ENCODE data around the gene TMEM212. TPM values are rescaled to one million over a fixed set of nuclear protein-coding genes. Genes with fewer than 3 reads are reported as not detected.
A peak's percentile ranks its signal among the peaks of the same experiment; 100 is the strongest.

TMEM212 gene
- polyA plus RNA-seq, 2 of the 4 experiments (the other 2 are of a cell fraction) = not detected

DNA sequence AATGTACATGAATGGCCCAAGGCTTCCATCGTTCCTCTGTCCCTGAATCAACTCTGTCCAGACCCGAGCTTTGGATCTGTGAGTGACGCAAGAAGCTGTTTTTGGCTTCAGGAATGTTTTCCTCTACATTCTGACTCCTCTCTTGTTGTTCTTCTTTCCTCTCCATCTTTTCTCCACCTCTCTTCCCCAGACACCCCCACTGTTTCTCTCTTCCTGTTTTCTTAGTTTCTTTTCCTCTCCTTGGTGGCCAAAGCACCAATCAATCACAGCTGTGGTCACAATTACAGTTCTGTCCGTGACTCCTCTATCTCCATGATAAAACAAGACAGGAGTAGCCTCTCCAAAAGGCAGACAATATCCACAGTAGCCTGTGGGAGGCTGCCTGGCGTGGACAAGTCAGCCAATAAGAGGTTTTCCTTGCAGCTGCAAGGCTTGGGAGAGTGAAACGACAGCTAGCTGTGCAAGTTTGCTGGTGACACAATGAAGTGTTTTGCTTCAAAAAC lies 4.9 kb upstream of the TMEM212 start:
- peak in 1 of 2 experiments; percentile 62 for DNase-seq (ENCODE audit: low read depth in 1 of 2, low spot score in 1 of 2)
- POLR2A ChIA-PET = interaction anchor here (1.0 kb wide), 1 partner anchor 46 kb away, joined by 3 read pairs; no protein-coding TSS in a partner anchor
- no peak for FAIRE-seq

DNA sequence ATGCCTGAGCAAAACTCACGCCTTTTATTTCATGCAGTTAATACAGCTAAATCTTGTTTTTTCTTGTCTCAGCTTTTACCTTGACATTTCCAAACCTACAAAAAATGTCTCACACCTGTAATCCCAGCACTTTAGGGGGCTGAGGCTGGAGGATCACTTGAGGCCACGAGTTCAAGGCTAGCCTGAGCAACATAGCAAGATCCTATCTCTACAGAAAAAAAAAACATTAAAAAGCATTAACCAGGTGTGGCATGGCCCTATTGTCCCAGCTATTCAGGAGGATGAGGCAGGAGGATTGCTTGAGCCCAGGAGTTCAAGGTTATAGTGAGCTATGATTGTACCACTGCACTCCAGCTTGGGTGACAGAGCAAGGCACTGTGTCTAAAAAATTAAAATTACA lies 3.9 kb upstream of the TMEM212 start:
- CTCF ChIA-PET = interaction anchor here (1.4 to 2.2 kb wide), 3 partner anchors 9 to 192 kb away, joined by 3 to 10 read pairs (median 4); no protein-coding TSS in a partner anchor
- FAIRE-seq (no peak), ATAC-seq (no peak), DNase-seq (ENCODE audit: low read depth in 1 of 2, low spot score in 1 of 2) (no peak)
- 88% methylated on average over 2 of the region's 2 CpGs for WGBS (ENCODE audit: missing lambda C conversion rate)
- Histone ChIP-seq H3K9me3 (no peaks in the 10 kb centered on the region), H3K27ac (peak overlapping the region in 1 of 2 experiments; percentile 73; a peak in 2 of 6 replicates), H3K4me1 (peaks cover 43% of the 10 kb centered on the region), H3K4me3 (no peak overlapping the region), H3K4me2 (no peak overlapping the region; the same call in 2 of the 3 replicates)
- TF ChIP-seq MAZ (IDR thresholded peaks at IDR 0.05; ENCODE audit: borderline replicate concordance, low read depth, low read length) (no peak), POLR2A (IDR thresholded peaks at IDR 0.05; ENCODE audit: low read length) (no peak), HOXA7 (CRISPR knock-in tag; IDR thresholded peaks at IDR 0.05) (no peak), SMC3 (IDR thresholded peaks at IDR 0.05) (no peak), FOSB (CRISPR knock-in tag; IDR thresholded peaks at IDR 0.05) (no peak), NFE2L2 (conservative IDR thresholded peaks at IDR 0.05; ENCODE audit: low read length) (no peak)
- TF ChIP-seq, protein P1, sequence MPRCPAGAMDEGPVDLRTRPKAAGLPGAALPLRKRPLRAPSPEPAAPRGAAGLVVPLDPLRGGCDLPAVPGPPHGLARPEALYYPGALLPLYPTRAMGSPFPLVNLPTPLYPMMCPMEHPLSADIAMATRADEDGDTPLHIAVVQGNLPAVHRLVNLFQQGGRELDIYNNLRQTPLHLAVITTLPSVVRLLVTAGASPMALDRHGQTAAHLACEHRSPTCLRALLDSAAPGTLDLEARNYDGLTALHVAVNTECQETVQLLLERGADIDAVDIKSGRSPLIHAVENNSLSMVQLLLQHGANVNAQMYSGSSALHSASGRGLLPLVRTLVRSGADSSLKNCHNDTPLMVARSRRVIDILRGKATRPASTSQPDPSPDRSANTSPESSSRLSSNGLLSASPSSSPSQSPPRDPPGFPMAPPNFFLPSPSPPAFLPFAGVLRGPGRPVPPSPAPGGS (IDR thresholded peaks at IDR 0.05) = no peak
- POLR2A ChIA-PET = no interaction called here

More for the DNA sequence above, 4.9 kb upstream of the TMEM212 start:
- H3K27ac ChIP-seq = peak overlapping the region; percentile 61 to 73
- H3K4me1 ChIP-seq = peaks cover 53% of the 10 kb centered on the region
- CTCF ChIA-PET = interaction anchor here (0.9 to 2.2 kb wide), 4 partner anchors 8 to 475 kb away, joined by 3 to 10 read pairs (median 4); no protein-coding TSS in a partner anchor
- peak; percentile 71 to 88 for ATAC-seq
- peak overlapping the region; percentile 76 for H3K4me2 ChIP-seq
- WGBS (ENCODE audit: missing lambda C conversion rate) = 11% methylated on average over 6 of the region's 6 CpGs
- H3K4me3 ChIP-seq = no peak overlapping the region
- H3K9me3 ChIP-seq = no peaks in the 10 kb centered on the region
- TF ChIP-seq JUN (IDR thresholded peaks at IDR 0.05) (no peak), RAD21 (conservative IDR thresholded peaks at IDR 0.05 in 1 of 2, IDR thresholded peaks at IDR 0.05 in 1 of 2) (0 out of 5 replicates have a peak, but pooled peaks of 1 of the 2 experiments have one; percentile 10)

DNA sequence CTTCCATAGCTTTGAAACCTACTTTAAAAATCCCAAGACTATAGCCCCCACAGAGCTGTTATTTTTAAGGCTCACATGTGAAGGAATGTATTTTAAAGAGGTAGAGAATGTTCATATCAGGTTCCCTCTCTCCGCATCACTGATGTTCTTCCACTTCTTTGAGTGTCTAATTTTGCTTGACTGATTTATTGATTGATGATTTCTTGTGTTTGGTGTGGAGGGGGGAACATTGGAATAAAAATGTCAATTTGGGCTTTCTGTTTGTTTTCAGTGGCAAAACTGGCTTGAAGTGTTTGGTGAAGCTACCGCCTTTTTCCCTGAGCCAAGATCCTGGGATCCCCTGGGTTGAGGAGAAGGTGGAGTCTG lies 2.7 kb upstream of the TMEM212 start:
- H3K4me1 ChIP-seq = peaks cover 42% of the 10 kb centered on the region
- no peak overlapping the region for H3K4me3 ChIP-seq
- CTCF ChIA-PET = interaction anchor here (0.9 to 1.2 kb wide), 2 partner anchors 179 to 205 kb away, joined by 3 read pairs; no protein-coding TSS in a partner anchor
- DNase-seq (ENCODE audit: low read depth in 1 of 2, low spot score in 1 of 2) = no peak
- TF ChIP-seq NPAS2 (CRISPR knock-in tag; IDR thresholded peaks at IDR 0.05; ENCODE audit: borderline replicate concordance) (no peak), NR3C1 (IDR thresholded peaks at IDR 0.05) (no peak), HDAC2 (IDR thresholded peaks at IDR 0.05) (no peak), MAFK (IDR thresholded peaks at IDR 0.05; ENCODE audit: partially characterized antibody) (no peak), ZSCAN20 (CRISPR knock-in tag; IDR thresholded peaks at IDR 0.05) (no peak), CHD2 (IDR thresholded peaks at IDR 0.05; ENCODE audit: low read length, partially characterized antibody) (no peak), RFX5 (IDR thresholded peaks at IDR 0.05) (no peak)
- POLR2A ChIA-PET = no interaction called here
- no peak for FAIRE-seq
- H3K27ac ChIP-seq = peak overlapping the region; percentile 42 to 77; a peak in 5 of 6 replicates
- H3K4me2 ChIP-seq = peak overlapping the region; percentile 16; the same call in 2 of the 3 replicates
- ATAC-seq = no peak
- WGBS (ENCODE audit: missing lambda C conversion rate) = 95% methylated on average over 2 of the region's 2 CpGs
- no peaks in the 10 kb centered on the region for H3K9me3 ChIP-seq

DNA sequence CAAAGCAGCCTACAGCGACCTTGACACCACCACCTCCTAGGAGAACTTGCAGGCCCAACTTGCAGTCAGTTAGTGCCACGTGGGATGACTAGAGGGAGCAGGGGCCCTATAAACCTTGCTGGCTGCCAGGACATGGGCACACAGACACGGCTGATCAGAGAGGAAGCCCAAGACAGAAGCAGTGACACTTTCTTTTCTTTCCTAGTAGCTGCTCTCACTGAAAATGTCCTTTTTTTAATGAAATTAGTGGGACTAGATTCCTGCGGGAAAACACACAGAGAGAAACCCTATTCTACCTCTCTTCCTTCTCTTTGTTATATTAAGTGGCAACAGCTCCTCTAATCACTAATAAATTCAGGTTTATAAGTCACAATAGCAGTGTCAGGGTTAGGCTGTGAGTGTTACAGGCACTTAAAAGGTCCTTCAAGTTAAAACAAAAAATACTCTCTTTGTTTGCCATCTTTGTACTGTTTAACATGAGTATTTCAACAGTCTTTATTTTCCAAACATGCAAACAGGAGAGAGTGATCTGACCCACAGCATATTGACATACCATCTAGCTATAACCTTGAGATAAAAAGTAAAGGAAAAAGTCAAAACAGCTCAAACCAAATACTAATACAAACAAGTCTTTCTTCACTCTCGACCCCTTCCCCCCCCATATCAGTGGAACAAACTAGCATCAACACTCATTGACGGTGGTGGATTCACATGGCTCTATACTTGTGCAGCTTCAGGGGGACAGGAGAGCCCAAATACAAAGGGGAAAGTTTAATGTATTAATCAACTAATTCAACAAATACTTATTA lies 2.1 kb upstream of the TMEM212 start:
- peak overlapping the region; percentile 42 to 77; a peak in 5 of 6 replicates for H3K27ac ChIP-seq
- ChIA-PET CTCF (interaction anchor here (0.6 to 1.5 kb wide), 5 partner anchors 11 to 810 kb away, joined by 3 to 7 read pairs (median 3); no protein-coding TSS in a partner anchor), POLR2A (no interaction called here)
- peak overlapping the region; percentile 16; the same call in 2 of the 3 replicates for H3K4me2 ChIP-seq
- peaks cover 48% of the 10 kb centered on the region for H3K4me1 ChIP-seq
- FAIRE-seq = no peak
- no peak for DNase-seq (ENCODE audit: low read depth in 1 of 2, low spot score in 1 of 2)
- no peaks in the 10 kb centered on the region for H3K9me3 ChIP-seq
- H3K4me3 ChIP-seq = no peak overlapping the region
- 59% methylated on average over 6 of the region's 6 CpGs for WGBS (ENCODE audit: missing lambda C conversion rate)
- ATAC-seq = no peak
- TF ChIP-seq HEYL (CRISPR knock-in tag; IDR thresholded peaks at IDR 0.05) = no peak
- TF ChIP-seq, protein P2, sequence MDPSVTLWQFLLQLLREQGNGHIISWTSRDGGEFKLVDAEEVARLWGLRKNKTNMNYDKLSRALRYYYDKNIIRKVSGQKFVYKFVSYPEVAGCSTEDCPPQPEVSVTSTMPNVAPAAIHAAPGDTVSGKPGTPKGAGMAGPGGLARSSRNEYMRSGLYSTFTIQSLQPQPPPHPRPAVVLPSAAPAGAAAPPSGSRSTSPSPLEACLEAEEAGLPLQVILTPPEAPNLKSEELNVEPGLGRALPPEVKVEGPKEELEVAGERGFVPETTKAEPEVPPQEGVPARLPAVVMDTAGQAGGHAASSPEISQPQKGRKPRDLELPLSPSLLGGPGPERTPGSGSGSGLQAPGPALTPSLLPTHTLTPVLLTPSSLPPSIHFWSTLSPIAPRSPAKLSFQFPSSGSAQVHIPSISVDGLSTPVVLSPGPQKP (IDR thresholded peaks at IDR 0.05; ENCODE audit: low read depth, low read length) = no peak
- TF ChIP-seq, protein P3, sequence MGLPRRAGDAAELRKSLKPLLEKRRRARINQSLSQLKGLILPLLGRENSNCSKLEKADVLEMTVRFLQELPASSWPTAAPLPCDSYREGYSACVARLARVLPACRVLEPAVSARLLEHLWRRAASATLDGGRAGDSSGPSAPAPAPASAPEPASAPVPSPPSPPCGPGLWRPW (IDR thresholded peaks at IDR 0.05) = no peak
- TF ChIP-seq FOSL2 (IDR thresholded peaks at IDR 0.05) = no peak
- TF ChIP-seq FOSL2 (CRISPR knock-in tag; IDR thresholded peaks at IDR 0.05) = no peak
- no peak for TF ChIP-seq NPAS2 (CRISPR knock-in tag; IDR thresholded peaks at IDR 0.05; ENCODE audit: borderline replicate concordance)
- no peak for TF ChIP-seq HOXB13 (CRISPR knock-in tag; IDR thresholded peaks at IDR 0.05; ENCODE audit: low read depth)
- TF ChIP-seq RNF2 (IDR thresholded peaks at IDR 0.05; ENCODE audit: borderline replicate concordance, low read depth) = no peak
- TF ChIP-seq ZSCAN20 (CRISPR knock-in tag; IDR thresholded peaks at IDR 0.05) = no peak
- TF ChIP-seq, protein P4, sequence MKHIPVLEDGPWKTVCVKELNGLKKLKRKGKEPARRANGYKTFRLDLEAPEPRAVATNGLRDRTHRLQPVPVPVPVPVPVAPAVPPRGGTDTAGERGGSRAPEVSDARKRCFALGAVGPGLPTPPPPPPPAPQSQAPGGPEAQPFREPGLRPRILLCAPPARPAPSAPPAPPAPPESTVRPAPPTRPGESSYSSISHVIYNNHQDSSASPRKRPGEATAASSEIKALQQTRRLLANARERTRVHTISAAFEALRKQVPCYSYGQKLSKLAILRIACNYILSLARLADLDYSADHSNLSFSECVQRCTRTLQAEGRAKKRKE (CRISPR knock-in tag; IDR thresholded peaks at IDR 0.05; ENCODE audit: low read depth) = no peak
- TF ChIP-seq CEBPB (IDR thresholded peaks at IDR 0.05) = no peak
- TF ChIP-seq, protein P5, sequence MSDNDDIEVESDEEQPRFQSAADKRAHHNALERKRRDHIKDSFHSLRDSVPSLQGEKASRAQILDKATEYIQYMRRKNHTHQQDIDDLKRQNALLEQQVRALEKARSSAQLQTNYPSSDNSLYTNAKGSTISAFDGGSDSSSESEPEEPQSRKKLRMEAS (IDR thresholded peaks at IDR 0.05) = no peak
- no peak for TF ChIP-seq RFX5 (IDR thresholded peaks at IDR 0.05)
- no peak for TF ChIP-seq MAFK (IDR thresholded peaks at IDR 0.05; ENCODE audit: partially characterized antibody)
- no peak for TF ChIP-seq SREBF2 (IDR thresholded peaks at IDR 0.05)

All from A549 (cell line).